ENCODE results near the gene PM20D2. TPM values are rescaled to one million over a fixed set of nuclear protein-coding genes. Genes with fewer than 3 reads are reported as not detected.

PM20D2 gene
- total and polyA plus RNA-seq, 8 donors, result 3.6 to 11.0 (median 5.3) TPM

DNA sequence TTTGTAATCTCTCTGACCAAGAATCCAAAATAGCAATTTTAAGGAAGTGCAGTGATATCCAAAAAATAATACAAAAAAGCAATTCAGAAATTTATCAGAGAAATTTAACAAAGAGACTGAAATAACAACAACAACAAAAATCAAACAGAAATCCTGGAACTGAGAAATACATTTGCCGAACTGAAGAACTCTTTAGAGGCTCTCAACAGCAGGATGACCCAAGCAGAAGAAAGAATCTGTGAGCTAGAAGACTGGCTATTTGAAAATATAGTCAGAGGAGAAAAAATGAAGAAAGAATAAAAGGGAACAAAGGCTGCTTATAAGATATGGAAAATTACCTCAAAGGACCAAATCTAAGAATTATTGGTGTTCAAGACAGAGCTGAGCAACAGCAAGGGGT is 48.7 kb downstream of the PM20D2 start:
- ATAC-seq (no peak), FAIRE-seq (no peak), DNase-seq (no peak)
- no peaks in the 10 kb centered on the region for H3K4me1 ChIP-seq
- H3K27me3 ChIP-seq, result no peaks in the 10 kb centered on the region
- WGBS, 2 donors, result 88 to 100% methylated on average over 1 of the region's 1 CpG
- TF ChIP-seq, protein P1, sequence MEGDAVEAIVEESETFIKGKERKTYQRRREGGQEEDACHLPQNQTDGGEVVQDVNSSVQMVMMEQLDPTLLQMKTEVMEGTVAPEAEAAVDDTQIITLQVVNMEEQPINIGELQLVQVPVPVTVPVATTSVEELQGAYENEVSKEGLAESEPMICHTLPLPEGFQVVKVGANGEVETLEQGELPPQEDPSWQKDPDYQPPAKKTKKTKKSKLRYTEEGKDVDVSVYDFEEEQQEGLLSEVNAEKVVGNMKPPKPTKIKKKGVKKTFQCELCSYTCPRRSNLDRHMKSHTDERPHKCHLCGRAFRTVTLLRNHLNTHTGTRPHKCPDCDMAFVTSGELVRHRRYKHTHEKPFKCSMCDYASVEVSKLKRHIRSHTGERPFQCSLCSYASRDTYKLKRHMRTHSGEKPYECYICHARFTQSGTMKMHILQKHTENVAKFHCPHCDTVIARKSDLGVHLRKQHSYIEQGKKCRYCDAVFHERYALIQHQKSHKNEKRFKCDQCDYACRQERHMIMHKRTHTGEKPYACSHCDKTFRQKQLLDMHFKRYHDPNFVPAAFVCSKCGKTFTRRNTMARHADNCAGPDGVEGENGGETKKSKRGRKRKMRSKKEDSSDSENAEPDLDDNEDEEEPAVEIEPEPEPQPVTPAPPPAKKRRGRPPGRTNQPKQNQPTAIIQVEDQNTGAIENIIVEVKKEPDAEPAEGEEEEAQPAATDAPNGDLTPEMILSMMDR (IDR thresholded peaks at IDR 0.05), result no peak
- no peak overlapping the region for H3K27ac ChIP-seq
- intact Hi-C loops (cut with DNase I), result no loop called here
- H3K9me3 ChIP-seq, result no peaks in the 10 kb centered on the region
- no peak overlapping the region for H3K4me3 ChIP-seq
- no peaks in the 10 kb centered on the region for H3K36me3 ChIP-seq

DNA sequence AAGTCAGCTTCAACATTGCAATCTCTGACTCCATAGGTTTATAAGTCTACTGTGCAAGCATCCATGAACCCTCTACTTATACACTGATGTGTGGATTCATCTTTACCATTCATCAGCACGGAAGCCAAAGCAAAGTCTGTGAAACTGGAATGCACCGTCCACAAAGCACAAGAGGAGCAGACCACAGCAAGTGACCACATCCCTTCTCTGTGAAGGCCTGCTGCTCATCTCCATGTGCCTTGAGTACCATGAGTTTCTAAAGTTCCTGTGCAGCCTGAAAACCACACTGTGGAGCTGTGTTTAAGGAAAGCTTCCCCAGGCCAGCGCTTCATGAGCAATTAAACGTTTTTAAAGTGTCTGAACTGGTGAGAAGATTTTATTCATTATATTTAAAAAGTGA is 51.3 kb downstream of the PM20D2 start:
- H3K27ac ChIP-seq, result no peak overlapping the region
- no peaks in the 10 kb centered on the region for H3K36me3 ChIP-seq
- H3K4me1 ChIP-seq, result no peaks in the 10 kb centered on the region
- no peaks in the 10 kb centered on the region for H3K27me3 ChIP-seq
- FAIRE-seq (no peak), ATAC-seq (no peak), DNase-seq (no peak)
- TF ChIP-seq, protein P1 (IDR thresholded peaks at IDR 0.05), result no peak
- intact Hi-C loops (cut with DNase I), result no loop called here
- no peak overlapping the region for H3K4me3 ChIP-seq
- H3K9me3 ChIP-seq, result no peaks in the 10 kb centered on the region
- WGBS, 2 donors, result 52 to 69% methylated on average over 4 of the region's 4 CpGs

DNA sequence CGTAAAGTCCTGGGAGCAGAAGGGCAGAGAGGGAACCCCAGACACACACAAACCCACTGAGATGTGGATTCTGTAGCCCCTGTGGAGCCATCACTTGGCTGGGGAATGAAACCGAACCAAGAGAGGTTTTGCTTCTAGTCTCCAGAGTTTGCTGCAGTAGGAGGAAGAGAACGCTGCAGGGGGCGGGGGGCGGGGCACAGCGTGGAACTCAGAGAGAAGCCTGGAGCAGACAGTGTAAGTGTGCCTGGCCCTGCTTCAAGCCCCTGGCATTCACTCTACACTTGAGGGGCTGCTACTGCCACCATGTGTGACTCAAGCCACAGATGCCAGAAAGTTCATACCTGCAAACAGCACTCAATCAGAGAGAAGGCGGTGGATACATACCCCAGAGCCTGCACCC is 52.4 kb downstream of the PM20D2 start:
- TF ChIP-seq, protein P1 (IDR thresholded peaks at IDR 0.05), result no peak
- 55 to 58% methylated on average over 7 of the region's 7 CpGs for WGBS, 2 donors
- intact Hi-C loops (cut with DNase I), result no loop called here
- DNase-seq (no peak), ATAC-seq (no peak), FAIRE-seq (no peak)
- Histone ChIP-seq H3K36me3 (no peaks in the 10 kb centered on the region), H3K4me1 (no peaks in the 10 kb centered on the region), H3K4me3 (no peak overlapping the region), H3K27me3 (no peaks in the 10 kb centered on the region), H3K9me3 (no peaks in the 10 kb centered on the region), H3K27ac (no peak overlapping the region)

DNA sequence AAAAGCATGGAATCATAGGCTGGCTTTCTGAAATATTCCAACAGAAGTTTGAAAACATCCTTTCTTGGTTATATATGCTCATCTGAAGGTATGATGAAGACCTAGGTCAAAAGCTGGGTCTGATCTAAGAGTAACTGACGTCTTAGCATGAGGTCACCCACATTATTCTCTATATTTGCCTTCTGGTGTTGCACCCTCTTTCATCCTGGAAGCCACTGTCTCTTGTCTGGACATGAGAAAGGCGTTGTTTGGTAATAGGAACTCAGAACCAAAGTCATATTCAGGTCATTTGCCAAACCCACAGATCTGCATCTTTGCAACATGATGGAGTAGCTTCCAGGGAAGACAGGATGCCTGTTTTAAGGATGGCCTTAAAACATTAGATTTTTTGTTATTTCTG is 53.7 kb downstream of the PM20D2 start:
- 55 to 58% methylated on average over 2 of the region's 2 CpGs for WGBS, 2 donors
- Histone ChIP-seq H3K27me3 (no peaks in the 10 kb centered on the region), H3K9me3 (no peaks in the 10 kb centered on the region), H3K36me3 (no peaks in the 10 kb centered on the region), H3K4me3 (no peak overlapping the region), H3K27ac (no peak overlapping the region), H3K4me1 (no peaks in the 10 kb centered on the region)
- TF ChIP-seq, protein P1 (IDR thresholded peaks at IDR 0.05), result no peak
- ATAC-seq (no peak), DNase-seq (no peak), FAIRE-seq (no peak)
- intact Hi-C loops (cut with DNase I), result no loop called here

DNA sequence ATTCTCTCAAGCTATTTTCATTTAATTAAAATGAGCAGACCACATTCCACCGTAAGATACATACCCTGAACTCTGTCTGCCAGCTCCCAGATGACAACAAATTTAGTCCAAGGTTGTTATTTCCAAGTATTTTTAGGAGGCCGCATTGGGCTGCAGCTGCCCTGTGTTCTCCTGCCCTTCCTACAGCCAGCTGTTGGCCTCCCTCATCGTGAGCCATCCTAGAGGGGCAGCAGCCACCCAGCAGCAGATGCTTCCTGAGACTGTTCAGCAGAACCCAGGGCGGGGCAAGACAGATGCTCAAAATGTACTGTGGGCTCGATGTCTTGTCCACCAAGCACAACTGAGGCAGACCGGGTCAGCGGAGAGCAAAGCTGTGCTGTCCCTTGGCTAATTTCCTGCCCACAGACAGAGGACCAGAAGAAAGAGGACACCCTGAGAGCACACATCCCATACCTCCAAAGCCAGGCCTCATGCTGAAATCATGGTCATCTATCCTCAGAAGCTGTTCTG is 54.9 kb downstream of the PM20D2 start:
- no peak for ATAC-seq
- Histone ChIP-seq H3K27ac (no peak overlapping the region), H3K36me3 (no peaks in the 10 kb centered on the region), H3K4me3 (no peak overlapping the region), H3K27me3 (no peaks in the 10 kb centered on the region), H3K9me3 (no peaks in the 10 kb centered on the region), H3K4me1 (no peaks in the 10 kb centered on the region)
- no peak for DNase-seq
- 81 to 88% methylated on average over 7 of the region's 7 CpGs for WGBS, 2 donors
- no peak for FAIRE-seq
- TF ChIP-seq, protein P1 (IDR thresholded peaks at IDR 0.05), result no peak
- intact Hi-C loops (cut with DNase I), result no loop called here
